ENCODE results near the gene ARID2. TPM values are rescaled to one million over a fixed set of nuclear protein-coding genes. Genes with fewer than 3 reads are reported as not detected.

The ARID2 gene
- total and polyA plus RNA-seq, 2 donors (not counting 1 experiment from before 2014, with no cell fraction given), result 5.0 to 49.2 TPM

DNA sequence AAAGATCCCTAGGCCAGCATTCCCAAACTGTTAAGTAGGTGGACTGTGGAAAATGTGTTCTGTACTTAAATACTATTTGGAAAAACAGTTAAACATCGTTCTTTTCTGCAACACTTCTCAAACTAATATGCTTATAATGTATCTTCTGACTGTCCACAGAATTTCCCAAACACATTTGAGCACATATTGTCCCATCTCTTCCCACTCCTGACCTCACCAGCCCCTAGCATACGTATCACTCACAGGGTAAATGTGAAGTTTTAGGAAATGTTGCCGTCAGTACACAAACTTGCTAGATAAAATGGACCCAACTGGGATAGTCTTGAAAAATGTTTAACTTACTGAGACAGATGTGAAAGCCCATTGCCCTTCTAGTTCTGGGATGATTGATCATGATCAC, 27.7 kb downstream of the ARID2 start:
- no peak overlapping the region for H2AFZ ChIP-seq (ENCODE audit: insufficient read depth, low read depth, low read length, poor library complexity, severe bottlenecking)
- DNase-seq (no peak), ATAC-seq (ENCODE audit: low read depth) (no peak)
- no peak overlapping the region for H3K27ac Mint-ChIP-seq
- intact Hi-C loops (cut with micrococcal nuclease), result no loop called here
- H3K27me3 ChIP-seq (replicated peaks in 1 of 4; ENCODE audit: control extremely low read depth in 1 of 4, control insufficient read depth in 3 of 4, insufficient read depth in 4 of 4, low read length in 3 of 4), result no peaks in the 10 kb centered on the region
- peaks cover 71% of the 10 kb centered on the region for H3K79me2 ChIP-seq (ENCODE audit: control insufficient read depth, insufficient read depth, low read length)
- H3K27me3 Mint-ChIP-seq, result no peaks in the 10 kb centered on the region
- TF ChIP-seq, protein P1, sequence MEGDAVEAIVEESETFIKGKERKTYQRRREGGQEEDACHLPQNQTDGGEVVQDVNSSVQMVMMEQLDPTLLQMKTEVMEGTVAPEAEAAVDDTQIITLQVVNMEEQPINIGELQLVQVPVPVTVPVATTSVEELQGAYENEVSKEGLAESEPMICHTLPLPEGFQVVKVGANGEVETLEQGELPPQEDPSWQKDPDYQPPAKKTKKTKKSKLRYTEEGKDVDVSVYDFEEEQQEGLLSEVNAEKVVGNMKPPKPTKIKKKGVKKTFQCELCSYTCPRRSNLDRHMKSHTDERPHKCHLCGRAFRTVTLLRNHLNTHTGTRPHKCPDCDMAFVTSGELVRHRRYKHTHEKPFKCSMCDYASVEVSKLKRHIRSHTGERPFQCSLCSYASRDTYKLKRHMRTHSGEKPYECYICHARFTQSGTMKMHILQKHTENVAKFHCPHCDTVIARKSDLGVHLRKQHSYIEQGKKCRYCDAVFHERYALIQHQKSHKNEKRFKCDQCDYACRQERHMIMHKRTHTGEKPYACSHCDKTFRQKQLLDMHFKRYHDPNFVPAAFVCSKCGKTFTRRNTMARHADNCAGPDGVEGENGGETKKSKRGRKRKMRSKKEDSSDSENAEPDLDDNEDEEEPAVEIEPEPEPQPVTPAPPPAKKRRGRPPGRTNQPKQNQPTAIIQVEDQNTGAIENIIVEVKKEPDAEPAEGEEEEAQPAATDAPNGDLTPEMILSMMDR (IDR thresholded peaks at IDR 0.05), result no peak
- TF ChIP-seq EZH2 (IDR thresholded peaks at IDR 0.05; ENCODE audit: borderline replicate concordance, insufficient read depth, low read depth, low read length, poor library complexity, severe bottlenecking), result no peak
- peaks cover 37% of the 10 kb centered on the region for H3K4me1 Mint-ChIP-seq
- no peaks in the 10 kb centered on the region for H3K9me3 ChIP-seq (ENCODE audit: control extremely low read depth in 1 of 3, control insufficient read depth in 2 of 3, insufficient read depth in 1 of 3, low read length in 2 of 3)
- ChIA-PET POLR2A (no interaction called here), CTCF (interaction anchor here (0.9 to 1.3 kb wide), 2 partner anchors 14 to 213 kb away, joined by 3 to 4 read pairs; no protein-coding TSS in a partner anchor)
- no peak overlapping the region for H3K4me3 Mint-ChIP-seq
- no peak overlapping the region for H3K4me2 ChIP-seq (replicated peaks; ENCODE audit: low read depth, low read length, poor library complexity, severe bottlenecking)
- H3K4me3 ChIP-seq (ENCODE audit: control extremely low read depth in 1 of 5, extremely low read depth in 1 of 5, insufficient read depth in 1 of 5, low read depth in 2 of 5, low read length in 4 of 5), result no peak overlapping the region
- H3K9me3 Mint-ChIP-seq (ENCODE audit: insufficient read depth), result no peaks in the 10 kb centered on the region
- peaks cover 0 to 3% of the 10 kb centered on the region in 2 experiments for H3K36me3 ChIP-seq (replicated peaks in 1 of 2; ENCODE audit: control extremely low read depth in 1 of 2, control insufficient read depth in 1 of 2, extremely low read depth in 1 of 2, insufficient read depth in 2 of 2, low read length in 1 of 2)
- H3K9ac ChIP-seq (ENCODE audit: low read length), result no peak overlapping the region
- WGBS (ENCODE audit: insufficient coverage), result 100% methylated on average over 1 of the region's 3 CpGs
- H3K4me1 ChIP-seq (ENCODE audit: control insufficient read depth in 2 of 2, insufficient read depth in 2 of 2, low read length in 2 of 2), result peaks cover 0 to 3% of the 10 kb centered on the region in 2 donors
- H4K20me1 ChIP-seq (ENCODE audit: control insufficient read depth, insufficient read depth, low read length, poor library complexity, severe bottlenecking), result no peaks in the 10 kb centered on the region
- no peak overlapping the region for H3K27ac ChIP-seq (ENCODE audit: low read length in 2 of 2)

DNA sequence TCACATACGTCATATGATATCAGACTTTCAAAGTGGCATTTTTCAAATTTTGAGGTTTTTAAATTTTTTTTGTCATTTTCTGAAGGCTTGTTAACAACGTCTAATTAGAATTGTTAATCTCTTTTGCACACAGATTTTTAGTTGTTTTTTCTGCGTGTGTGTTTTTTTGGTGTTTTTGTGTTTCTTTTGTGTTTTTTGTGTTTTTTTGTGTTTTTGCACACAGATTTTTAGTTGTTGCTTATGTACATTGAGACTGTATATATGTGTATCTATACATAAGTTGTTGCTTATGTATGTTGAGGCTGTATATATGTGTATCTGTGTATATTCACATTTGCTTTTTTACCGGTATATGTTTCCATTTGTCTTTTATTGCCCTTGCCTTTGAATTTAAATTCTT, 30.8 kb downstream of the ARID2 start:
- intact Hi-C loops (cut with micrococcal nuclease), result loop anchor here (5.0 kb wide), 1 partner anchor 67 kb away; no protein-coding TSS in a partner anchor
- POLR2A ChIA-PET, result no interaction called here
- H3K4me1 Mint-ChIP-seq, result peaks cover 25% of the 10 kb centered on the region

More for the DNA sequence above, 30.8 kb downstream of the ARID2 start:
- Histone ChIP-seq H3K27me3 (replicated peaks in 1 of 4; ENCODE audit: control extremely low read depth in 1 of 4, control insufficient read depth in 3 of 4, insufficient read depth in 4 of 4, low read length in 3 of 4) (no peaks in the 10 kb centered on the region), H3K27ac (ENCODE audit: low read length in 2 of 2) (no peak overlapping the region), H3K4me1 (ENCODE audit: control insufficient read depth in 2 of 2, insufficient read depth in 2 of 2, low read length in 2 of 2) (no peaks in the 10 kb centered on the region), H3K9ac (ENCODE audit: low read length) (no peak overlapping the region), H3K4me3 (ENCODE audit: control extremely low read depth in 1 of 5, extremely low read depth in 1 of 5, insufficient read depth in 1 of 5, low read depth in 2 of 5, low read length in 4 of 5) (no peak overlapping the region), H3K4me2 (replicated peaks; ENCODE audit: low read depth, low read length, poor library complexity, severe bottlenecking) (no peak overlapping the region), H3K9me3 (ENCODE audit: control extremely low read depth in 1 of 3, control insufficient read depth in 2 of 3, insufficient read depth in 1 of 3, low read length in 2 of 3) (no peaks in the 10 kb centered on the region), H3K79me2 (ENCODE audit: control insufficient read depth, insufficient read depth, low read length) (peaks cover 60% of the 10 kb centered on the region), H2AFZ (ENCODE audit: insufficient read depth, low read depth, low read length, poor library complexity, severe bottlenecking) (no peak overlapping the region), H4K20me1 (ENCODE audit: control insufficient read depth, insufficient read depth, low read length, poor library complexity, severe bottlenecking) (no peaks in the 10 kb centered on the region), H3K36me3 (replicated peaks in 1 of 2; ENCODE audit: control extremely low read depth in 1 of 2, control insufficient read depth in 1 of 2, extremely low read depth in 1 of 2, insufficient read depth in 2 of 2, low read length in 1 of 2) (peaks cover 0 to 3% of the 10 kb centered on the region in 2 experiments)
- no peak for DNase-seq
- no peaks in the 10 kb centered on the region for H3K9me3 Mint-ChIP-seq (ENCODE audit: insufficient read depth)
- no peak for ATAC-seq (ENCODE audit: low read depth)
- CTCF ChIA-PET, result interaction anchor here (0.7 to 1.2 kb wide), 5 partner anchors 11 to 217 kb away, joined by 3 to 4 read pairs (median 3); partner anchors contain the start of gene ARID2
- no peak overlapping the region for H3K4me3 Mint-ChIP-seq
- 100% methylated on average over 2 of the region's 4 CpGs for whole genome bisulfite sequencing (ENCODE audit: insufficient coverage)
- H3K27ac Mint-ChIP-seq, result no peak overlapping the region
- H3K27me3 Mint-ChIP-seq, result no peaks in the 10 kb centered on the region
- TF ChIP-seq, protein P1 (IDR thresholded peaks at IDR 0.05), result no peak
- no peak for TF ChIP-seq EZH2 (IDR thresholded peaks at IDR 0.05; ENCODE audit: borderline replicate concordance, insufficient read depth, low read depth, low read length, poor library complexity, severe bottlenecking)

Measured in B cell (primary cell).